ENCODE results near the gene EPN3. TPM values are rescaled to one million over a fixed set of nuclear protein-coding genes. Genes with fewer than 3 reads are reported as not detected.
A peak's percentile ranks its signal among the peaks of the same experiment; 100 is the strongest.

Gene EPN3
- total and polyA plus RNA-seq, 2 experiments from 2014 or later, result 2.7 to 11.5 TPM

GRCh38 chr17:50539762-50540559, 7.4 kb downstream of the EPN3 start:
- Histone ChIP-seq H3K9me3 (ENCODE audit: low read depth) (no peaks in the 10 kb centered on the region), H3K36me3 (replicated peaks; ENCODE audit: insufficient read depth, low read depth) (no peaks in the 10 kb centered on the region), H2AFZ (no peak overlapping the region), H3K9me2 (replicated peaks; ENCODE audit: insufficient read depth) (no peaks in the 10 kb centered on the region), H3K4me2 (no peak overlapping the region), H3K4me3 (no peak overlapping the region), H3K27ac (no peak overlapping the region), H3K79me2 (peaks cover 5% of the 10 kb centered on the region), H3K27me3 (no peaks in the 10 kb centered on the region), H4K20me1 (ENCODE audit: insufficient read depth, poor library complexity, severe bottlenecking) (no peaks in the 10 kb centered on the region), H3K4me1 (ENCODE audit: insufficient read depth) (peaks cover 29% of the 10 kb centered on the region)
- 82% methylated on average over 15 of the region's 15 CpGs for WGBS (ENCODE audit: low lambda C conversion rate, missing lambda C conversion rate)
- peak; percentile 61 for DNase-seq (ENCODE audit: low spot score)
- TF ChIP-seq EZH2 (IDR thresholded peaks at IDR 0.05; ENCODE audit: borderline replicate concordance) (no peak), CTCF (IDR thresholded peaks at IDR 0.05; ENCODE audit: poor library complexity) (no peak), EZH2phosphoT487 (IDR thresholded peaks at IDR 0.05; ENCODE audit: low read depth, severe bottlenecking, unreplicated experiment) (no peak)

- Histone ChIP-seq H3K9me2 (replicated peaks; ENCODE audit: insufficient read depth) (no peaks in the 10 kb centered on the region), H2AFZ (no peak overlapping the region), H3K9me3 (ENCODE audit: low read depth) (no peaks in the 10 kb centered on the region), H3K4me1 (ENCODE audit: insufficient read depth) (peaks cover 29% of the 10 kb centered on the region), H3K4me2 (peak overlapping the region; percentile 87), H3K4me3 (no peak overlapping the region), H3K36me3 (replicated peaks; ENCODE audit: insufficient read depth, low read depth) (no peaks in the 10 kb centered on the region), H4K20me1 (ENCODE audit: insufficient read depth, poor library complexity, severe bottlenecking) (no peaks in the 10 kb centered on the region), H3K27me3 (no peaks in the 10 kb centered on the region), H3K79me2 (peaks cover 2% of the 10 kb centered on the region), H3K27ac (peak overlapping the region; percentile 94)
- 86% methylated on average over 11 of the region's 11 CpGs for WGBS (ENCODE audit: low lambda C conversion rate, missing lambda C conversion rate)
- no peak for DNase-seq (ENCODE audit: low spot score)
- TF ChIP-seq EZH2 (IDR thresholded peaks at IDR 0.05; ENCODE audit: borderline replicate concordance) (no peak), CTCF (IDR thresholded peaks at IDR 0.05; ENCODE audit: poor library complexity) (no peak), EZH2phosphoT487 (IDR thresholded peaks at IDR 0.05; ENCODE audit: low read depth, severe bottlenecking, unreplicated experiment) (no peak)
Observed at GRCh38 chr17:50540560-50541401, 8.2 kb downstream of the EPN3 start.

DNA sequence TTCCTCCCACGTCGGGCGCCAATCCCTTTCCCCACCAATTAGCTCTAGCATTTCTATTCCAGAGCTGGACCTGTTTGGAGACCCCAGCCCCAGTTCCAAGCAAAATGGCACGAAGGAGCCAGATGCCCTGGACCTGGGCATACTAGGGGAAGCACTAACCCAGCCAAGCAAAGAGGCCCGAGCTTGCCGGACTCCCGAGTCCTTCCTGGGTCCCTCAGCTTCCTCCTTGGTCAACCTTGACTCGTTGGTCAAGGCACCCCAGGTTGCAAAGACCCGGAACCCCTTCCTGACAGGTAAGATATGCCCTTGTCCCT, 8.8 kb downstream of the EPN3 start:
- WGBS (ENCODE audit: low lambda C conversion rate, missing lambda C conversion rate), result 78% methylated on average over 9 of the region's 9 CpGs
- Histone ChIP-seq H3K4me3 (peak overlapping the region; percentile 22), H3K9me3 (ENCODE audit: low read depth) (no peaks in the 10 kb centered on the region), H3K27me3 (no peaks in the 10 kb centered on the region), H3K36me3 (replicated peaks; ENCODE audit: insufficient read depth, low read depth) (no peaks in the 10 kb centered on the region), H3K9me2 (replicated peaks; ENCODE audit: insufficient read depth) (no peaks in the 10 kb centered on the region), H3K79me2 (peaks cover 2% of the 10 kb centered on the region), H3K4me1 (ENCODE audit: insufficient read depth) (peaks cover 29% of the 10 kb centered on the region), H2AFZ (peak overlapping the region; percentile 42), H3K27ac (peak overlapping the region; percentile 94), H4K20me1 (ENCODE audit: insufficient read depth, poor library complexity, severe bottlenecking) (no peaks in the 10 kb centered on the region), H3K4me2 (peak overlapping the region; percentile 87)
- no peak for TF ChIP-seq EZH2 (IDR thresholded peaks at IDR 0.05; ENCODE audit: borderline replicate concordance)
- TF ChIP-seq EZH2phosphoT487 (IDR thresholded peaks at IDR 0.05; ENCODE audit: low read depth, severe bottlenecking, unreplicated experiment), result no peak
- TF ChIP-seq CTCF (IDR thresholded peaks at IDR 0.05; ENCODE audit: poor library complexity), result no peak
- DNase-seq (ENCODE audit: low spot score), result no peak
